Upper lobe of left lung (tissue), 4 donors: ENCODE results near the gene ATP1A1.

Experiments
- EP300 ChIP-seq, 4 donors: sonication (generic); formaldehyde crosslinking; IDR thresholded peaks; one replicate each; pipeline ENCODE4 v1.5.1; 2017; ENCODE audit warnings: antibody characterized with exemption in 4 of 4, control low read depth in 2 of 4
- POLR2A ChIP-seq, 4 donors: fragments of 450-650 bp; IDR thresholded peaks; one replicate each; pipeline ENCODE4 v1.5.1; 2016 to 2017; ENCODE audit warnings: antibody characterized with exemption in 4 of 4, mild to moderate bottlenecking in 2 of 4
- POLR2AphosphoS5 ChIP-seq, 2 donors: sonication (generic); formaldehyde crosslinking; IDR thresholded peaks; one replicate each; pipeline ENCODE4 v1.5.1; 2017; ENCODE audit warnings: antibody characterized with exemption in 2 of 2
- TF ChIP-seq, protein P1 (sequence below), 6 experiments: fragments of 450-650 bp in 4 of 6; fragments of 200-600 bp in 2 of 6; sonication (generic) in 2 of 6; IDR thresholded peaks; one replicate each; pipeline ENCODE4 v1.5.1; 2016 to 2019; ENCODE audit warnings: antibody characterized with exemption in 6 of 6

DNA sequence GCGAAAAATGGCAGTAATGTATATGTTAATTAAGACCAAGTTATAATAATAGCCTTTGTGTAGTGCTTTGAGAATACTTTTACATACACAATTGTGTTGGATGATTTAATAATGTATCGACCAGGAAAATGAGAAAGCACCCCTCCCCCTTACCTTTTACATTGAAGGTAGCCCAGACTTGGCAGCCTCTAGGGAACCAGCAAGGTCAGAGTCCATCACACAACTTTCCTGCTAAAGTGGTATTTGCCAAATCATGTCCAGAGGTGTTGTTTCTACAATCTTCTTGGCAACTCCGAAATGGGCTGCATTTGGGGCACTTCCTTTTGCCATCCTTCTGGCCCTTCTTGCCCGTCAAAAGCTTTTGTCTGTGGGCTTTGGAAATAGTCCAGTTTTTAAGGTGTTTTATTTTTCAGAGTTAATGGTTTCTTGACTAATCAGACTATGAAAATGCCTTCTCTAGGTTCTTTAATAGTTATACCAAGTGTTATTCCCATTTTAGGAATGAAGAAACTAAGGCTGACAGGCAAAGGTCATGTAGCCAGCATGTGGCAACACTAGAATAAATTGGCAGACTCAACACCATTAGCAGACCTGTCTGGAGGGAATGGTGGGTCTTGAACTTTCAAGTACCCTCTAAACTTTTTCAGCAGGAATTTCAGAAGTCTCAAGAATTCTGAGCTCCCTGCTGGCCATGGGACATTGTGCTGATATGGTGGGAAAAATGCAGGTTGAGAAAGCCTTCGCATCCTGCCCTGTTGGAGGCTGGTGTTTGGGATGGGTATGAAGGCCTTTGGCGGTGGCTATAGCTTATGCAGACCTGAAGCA is 6.8 kb downstream of the ATP1A1 start:
- TF ChIP-seq, protein P1, sequence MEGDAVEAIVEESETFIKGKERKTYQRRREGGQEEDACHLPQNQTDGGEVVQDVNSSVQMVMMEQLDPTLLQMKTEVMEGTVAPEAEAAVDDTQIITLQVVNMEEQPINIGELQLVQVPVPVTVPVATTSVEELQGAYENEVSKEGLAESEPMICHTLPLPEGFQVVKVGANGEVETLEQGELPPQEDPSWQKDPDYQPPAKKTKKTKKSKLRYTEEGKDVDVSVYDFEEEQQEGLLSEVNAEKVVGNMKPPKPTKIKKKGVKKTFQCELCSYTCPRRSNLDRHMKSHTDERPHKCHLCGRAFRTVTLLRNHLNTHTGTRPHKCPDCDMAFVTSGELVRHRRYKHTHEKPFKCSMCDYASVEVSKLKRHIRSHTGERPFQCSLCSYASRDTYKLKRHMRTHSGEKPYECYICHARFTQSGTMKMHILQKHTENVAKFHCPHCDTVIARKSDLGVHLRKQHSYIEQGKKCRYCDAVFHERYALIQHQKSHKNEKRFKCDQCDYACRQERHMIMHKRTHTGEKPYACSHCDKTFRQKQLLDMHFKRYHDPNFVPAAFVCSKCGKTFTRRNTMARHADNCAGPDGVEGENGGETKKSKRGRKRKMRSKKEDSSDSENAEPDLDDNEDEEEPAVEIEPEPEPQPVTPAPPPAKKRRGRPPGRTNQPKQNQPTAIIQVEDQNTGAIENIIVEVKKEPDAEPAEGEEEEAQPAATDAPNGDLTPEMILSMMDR (IDR thresholded peaks at IDR 0.05), result no peak
- TF ChIP-seq POLR2AphosphoS5 (IDR thresholded peaks at IDR 0.05) (no peak), POLR2A (IDR thresholded peaks at IDR 0.05) (no peak), EP300 (IDR thresholded peaks at IDR 0.05) (no peak)
